Cerebellar cortex (tissue), 1 donor: Measurements from ENCODE around the gene LHX4.

Experiments used
- DNase-seq: peaks from one replicate; pipeline ENCODE4 v3.0.0-alpha.2; 2015; ENCODE audit warnings: low spot score

LHX4 gene

GRCh38 chr1:180309338-180309737 lies 79.3 kb downstream of the LHX4 start:
- no peak for DNase-seq

- DNase-seq, result no peak
These were observed 80.0 kb downstream of the LHX4 start for GRCh38 chr1:180310095-180310494.

- no peak for DNase-seq
These were observed 81.1 kb downstream of the LHX4 start for GRCh38 chr1:180311011-180311730.

GRCh38 chr1:180312926-180313325 lies 82.9 kb downstream of the LHX4 start:
- no peak for DNase-seq

- no peak for DNase-seq
These were observed 97.0 kb downstream of the LHX4 start for GRCh38 chr1:180327089-180327488.
